GM19324 (cell line): ENCODE data around the gene SDCBP2.
"Not testable (repeated sequence)": the region's sequence is repeated elsewhere in the genome, so short reads cannot be mapped to it uniquely, and the experiment has no call there.

Experiments
- ATAC-seq: cut with Tn5 transposase; IDR thresholded peaks from one replicate; pipeline ENCODE4 v1.9.1; 2021; ENCODE audit warnings: mild to moderate bottlenecking, moderate library complexity; ENCODE audit not compliant: unreplicated experiment, low FRiP score

The SDCBP2 gene

DNA sequence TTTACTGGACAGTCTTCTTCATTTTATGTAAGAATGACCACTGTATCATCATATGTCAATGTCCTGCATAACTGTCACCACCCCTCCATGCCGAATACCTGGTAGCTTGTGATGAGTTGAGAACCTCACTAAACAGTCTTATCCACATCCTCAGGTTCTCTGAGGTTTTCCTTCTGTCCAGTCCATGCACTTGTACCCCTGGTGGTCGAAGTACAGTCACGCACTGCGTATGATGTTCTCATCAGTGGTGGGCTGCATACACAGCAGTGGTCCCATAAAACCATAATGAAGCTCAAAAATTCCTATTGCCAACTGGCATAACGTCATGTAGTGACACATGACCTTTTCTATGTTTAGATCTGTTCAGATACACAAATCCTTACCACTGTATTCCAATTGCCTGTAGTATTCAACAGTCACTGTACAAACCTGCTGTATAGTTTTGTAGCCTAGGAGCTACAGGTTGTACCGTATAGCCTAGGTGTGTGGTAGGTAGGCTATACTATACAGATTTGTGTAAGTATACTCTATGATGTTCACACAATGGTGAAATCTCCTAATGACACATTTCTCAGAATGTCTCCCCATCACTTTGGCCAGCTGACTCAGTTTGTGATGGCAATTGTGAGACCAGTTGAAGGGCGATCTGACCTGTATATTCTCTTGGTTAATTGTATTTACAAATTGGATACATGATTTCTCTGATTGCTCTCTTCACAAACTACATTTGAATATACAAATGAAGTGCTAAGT, 31.3 kb upstream of the SDCBP2 start:
- ATAC-seq = no peak

DNA sequence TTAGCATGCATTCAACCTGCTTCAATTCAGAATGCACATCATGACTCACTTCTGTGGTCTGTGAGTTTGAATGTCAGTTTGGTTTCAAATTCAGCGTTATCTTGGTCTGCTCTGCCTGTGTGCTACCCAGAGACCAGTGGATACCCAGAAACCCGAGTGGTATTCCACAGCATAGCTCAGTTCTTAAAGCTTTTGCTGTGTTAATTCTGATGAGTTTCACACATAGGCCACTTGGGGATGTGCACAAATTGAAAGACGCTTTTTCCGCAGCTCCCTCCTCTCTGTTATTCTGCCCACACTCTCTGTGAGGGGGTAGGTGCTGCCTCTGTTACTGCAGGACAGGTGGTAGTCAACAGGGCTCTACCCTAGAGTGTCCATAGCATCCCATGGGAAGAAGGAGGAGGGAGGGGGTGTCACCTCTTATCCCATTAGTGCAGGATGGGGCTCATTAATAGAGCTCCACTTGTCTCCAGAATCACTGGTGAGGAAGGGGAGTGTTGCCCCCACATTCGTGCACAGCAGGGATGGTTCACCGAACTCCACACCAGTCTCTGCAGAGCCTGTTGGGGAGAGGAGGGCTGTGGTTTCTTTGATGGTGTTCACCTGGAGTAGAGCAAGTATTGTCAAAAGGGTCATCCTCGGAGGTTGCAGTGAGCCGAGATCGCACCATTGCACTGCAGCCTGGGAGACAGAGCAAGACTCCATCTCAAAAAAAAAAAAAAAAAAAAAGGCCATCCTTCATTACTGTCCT, 29.2 kb upstream of the SDCBP2 start:
- no peak for ATAC-seq

DNA sequence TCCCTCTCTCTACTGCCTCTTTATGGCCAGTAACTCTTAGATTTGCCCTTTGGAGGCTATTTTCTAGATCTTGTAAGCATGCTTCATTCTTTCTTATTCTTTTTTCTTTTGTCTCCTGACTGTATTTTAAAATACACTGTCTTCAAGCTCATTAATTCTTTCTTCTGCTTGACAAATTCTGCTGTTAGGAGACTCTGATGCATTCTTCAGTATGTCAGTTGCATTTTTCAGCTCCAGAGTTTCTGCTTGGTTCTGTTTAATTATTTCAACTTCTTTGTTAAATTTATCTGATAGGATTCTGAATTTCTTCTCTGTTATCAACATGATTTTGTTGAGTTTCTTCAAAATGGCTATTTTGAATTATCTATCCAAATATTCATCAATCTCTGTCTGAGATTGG, 25.0 kb upstream of the SDCBP2 start:
- no peak for ATAC-seq

DNA sequence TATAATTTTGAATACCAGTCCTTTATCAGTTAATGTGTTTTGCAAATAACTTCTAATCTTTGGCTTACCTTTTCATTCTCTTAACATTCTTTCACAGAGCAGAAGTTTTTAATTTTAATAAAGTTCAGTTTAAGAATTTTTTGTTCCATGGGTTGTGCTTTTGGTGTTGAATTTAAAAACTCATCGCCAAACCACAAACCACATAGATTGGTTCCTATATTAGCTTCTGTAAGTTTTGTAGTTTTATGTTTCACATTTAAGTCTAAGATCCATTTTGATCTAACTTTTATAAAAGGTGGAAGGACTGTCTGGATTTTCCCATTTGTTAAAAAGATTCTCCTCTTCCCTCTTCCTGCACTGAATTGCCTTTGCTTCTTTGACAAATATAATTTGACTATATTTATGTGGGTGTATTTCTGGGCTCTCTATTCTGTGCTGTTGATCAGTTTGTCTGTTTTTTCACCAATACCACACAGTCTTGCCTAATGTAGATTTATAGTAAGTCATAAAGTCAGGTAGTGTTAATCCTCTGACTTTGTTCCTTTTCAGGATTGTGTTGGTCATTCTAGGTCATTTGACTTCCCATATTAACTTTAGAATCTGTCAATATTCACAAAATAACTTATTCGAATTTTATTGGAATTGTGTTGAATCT, 17.5 kb upstream of the SDCBP2 start:
- ATAC-seq = no peak

DNA sequence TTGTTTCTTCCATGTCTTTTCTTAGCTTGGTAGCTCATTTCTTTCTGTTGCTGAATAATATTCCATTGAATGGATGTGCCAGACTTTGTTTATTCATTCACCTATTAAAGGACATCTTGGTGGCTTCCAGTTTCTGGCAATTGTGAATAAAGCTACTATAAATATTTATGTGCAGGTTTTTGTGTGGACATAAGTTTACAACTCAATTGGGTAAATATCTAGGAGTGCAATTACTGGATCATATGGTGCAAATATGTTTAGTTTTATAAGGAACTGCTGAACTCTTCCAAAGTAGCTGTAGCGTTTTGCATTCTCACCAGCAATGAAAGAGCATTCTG, 16.8 kb upstream of the SDCBP2 start:
- ATAC-seq = no peak

DNA sequence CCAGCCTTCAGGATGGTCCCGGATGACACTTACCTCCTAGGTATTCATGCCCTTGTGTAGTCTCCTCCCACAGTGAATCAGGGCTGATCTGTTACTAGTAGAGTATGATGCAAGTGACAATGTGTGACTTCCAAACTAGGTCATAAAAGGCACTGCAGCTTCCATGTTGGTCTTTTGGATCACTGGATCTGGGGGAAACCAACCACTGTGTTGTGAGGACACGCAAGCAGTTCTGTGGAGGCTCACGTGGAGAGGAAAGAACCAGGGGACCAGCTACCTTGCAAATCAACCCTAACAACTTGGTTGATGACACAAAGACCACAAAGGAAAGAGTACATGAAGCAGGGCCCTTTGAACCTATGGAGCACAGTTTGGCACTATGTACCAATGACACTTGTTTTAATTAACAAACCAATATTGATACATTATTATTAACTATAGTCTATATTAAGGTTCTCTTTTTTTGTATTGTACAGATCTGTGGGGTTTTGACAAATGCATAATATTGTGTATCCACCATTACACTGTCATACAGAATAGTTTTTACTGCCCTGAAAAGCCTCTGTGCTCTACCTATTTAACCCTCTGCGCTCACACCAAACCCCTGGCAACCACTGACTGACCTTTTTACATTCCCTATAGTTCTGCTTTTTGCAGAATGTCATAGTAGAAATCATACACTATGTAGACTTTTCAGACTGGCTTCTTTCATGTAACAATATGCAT, 16.3 kb upstream of the SDCBP2 start:
- no peak for ATAC-seq

DNA sequence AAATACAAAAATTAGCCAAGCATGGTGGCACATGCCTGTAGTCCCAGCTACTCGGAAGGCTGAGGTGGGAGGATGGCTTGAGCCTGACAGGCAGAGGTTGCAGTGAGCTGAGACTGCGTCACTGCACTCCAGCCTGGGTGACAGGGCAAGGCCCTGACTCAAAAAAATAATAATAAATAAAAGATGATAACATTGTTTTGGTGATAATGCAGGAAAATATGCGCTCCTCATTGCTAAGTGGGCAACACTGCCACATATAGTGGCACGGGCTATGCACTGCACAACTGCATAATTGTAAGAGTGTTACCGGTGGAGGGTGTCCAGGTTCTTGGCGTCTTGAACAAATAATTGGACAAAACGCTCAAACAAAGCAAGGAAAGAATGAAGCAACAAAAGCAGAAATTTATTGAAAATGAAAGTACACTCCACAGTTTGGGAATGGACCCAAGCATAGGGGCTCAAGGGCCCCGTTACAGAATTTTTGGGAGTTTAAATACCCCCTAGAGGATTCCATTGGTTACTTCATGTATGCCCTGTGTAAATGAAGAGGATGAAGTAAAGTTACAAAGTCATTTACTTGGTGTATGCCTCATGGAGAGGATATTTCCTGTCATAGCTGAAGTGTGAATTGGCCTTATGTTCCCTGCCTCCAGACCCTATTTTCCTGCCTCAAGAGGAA, 14.6 kb upstream of the SDCBP2 start:
- not testable (repeated sequence) for ATAC-seq

DNA sequence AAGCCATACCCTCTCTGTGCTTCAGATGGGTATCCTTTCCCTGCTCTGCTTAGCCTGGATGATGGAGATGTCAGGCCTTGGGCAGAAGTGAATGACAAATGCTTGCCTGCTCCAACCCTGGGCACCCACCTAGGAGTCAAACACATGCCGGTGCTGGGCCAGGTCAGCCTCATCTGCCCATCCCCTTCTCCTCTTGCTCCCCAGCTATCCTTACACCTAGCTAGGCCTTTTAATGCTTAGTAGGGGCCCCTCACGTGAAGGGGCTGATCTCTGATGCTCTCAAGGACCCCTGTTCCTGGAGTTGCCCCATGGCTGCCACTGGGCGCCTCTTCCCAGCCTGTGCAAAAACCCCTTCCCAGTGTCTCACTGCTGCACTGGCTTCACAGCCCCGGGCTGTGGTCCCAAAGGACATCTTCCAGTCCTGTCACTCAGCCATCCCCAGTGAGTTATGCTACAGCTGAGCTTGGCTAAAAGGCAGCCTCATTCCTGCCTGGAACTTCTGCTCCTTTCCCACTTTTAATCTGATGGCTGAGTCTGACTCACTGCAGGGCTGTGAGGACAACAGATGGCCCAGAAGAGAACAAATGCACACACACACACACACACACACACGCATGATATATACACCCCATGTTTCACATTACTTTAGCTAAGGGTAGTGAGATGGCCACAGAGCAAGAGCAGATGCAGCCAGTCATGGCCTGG, 12.8 kb upstream of the SDCBP2 start:
- ATAC-seq = no peak

DNA sequence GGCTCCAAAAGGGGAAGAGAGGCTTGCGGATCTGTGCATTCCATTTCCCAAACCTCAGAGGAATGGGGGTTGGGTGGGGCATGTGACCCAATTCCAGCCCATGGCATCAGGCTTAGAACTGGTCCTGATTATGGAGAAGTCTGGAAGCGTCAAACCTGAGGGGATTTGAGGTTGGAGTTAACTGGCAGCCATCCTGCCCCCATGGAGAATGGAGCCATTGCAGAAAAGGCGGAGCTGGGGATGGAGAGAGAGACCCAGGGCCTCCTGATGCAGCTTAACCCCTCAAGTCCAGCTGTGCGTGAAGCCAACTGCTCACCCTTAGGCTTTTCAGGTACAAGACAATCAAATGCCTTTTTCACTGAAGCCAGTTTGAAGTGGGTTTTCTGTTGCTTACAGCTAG, 9.9 kb upstream of the SDCBP2 start:
- no peak for ATAC-seq

DNA sequence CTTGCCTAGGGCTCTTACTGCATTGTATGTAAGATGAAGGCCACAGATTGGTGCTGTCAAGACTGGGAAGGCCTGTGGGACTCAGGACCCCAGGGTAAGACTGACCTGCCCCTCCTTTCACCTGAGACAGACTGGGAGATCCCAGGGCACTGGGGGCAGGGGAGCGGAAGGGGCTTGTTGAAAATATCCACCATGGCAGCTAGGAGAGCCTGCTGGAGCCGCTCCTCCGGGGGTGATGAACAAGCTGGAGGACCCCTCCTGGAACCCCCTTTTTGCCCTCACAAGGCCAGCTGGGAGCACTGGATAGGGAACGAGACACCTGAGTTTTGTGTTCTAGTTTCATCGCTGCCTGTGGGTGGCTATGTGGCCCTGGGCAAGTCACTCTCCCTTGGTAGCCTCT, 9.2 kb upstream of the SDCBP2 start:
- no peak for ATAC-seq

DNA sequence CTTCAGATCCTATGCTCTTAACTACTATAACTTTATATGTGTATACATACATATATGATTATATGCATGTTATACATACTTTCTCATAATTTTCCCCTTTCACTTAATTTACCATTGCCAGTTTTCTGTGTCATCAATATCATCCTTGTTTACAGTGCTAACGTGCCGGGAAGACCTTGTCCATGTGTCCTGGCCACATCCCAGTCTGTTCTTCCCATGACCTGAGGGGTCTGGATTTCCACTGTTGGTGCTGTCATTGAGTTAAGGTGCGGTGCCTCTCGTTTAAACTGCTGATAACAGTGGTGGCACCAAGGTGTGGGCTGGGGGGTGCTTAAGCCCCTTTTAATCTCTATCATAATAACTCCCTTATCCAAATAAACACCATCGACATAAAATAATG, 8.5 kb upstream of the SDCBP2 start:
- no peak for ATAC-seq

DNA sequence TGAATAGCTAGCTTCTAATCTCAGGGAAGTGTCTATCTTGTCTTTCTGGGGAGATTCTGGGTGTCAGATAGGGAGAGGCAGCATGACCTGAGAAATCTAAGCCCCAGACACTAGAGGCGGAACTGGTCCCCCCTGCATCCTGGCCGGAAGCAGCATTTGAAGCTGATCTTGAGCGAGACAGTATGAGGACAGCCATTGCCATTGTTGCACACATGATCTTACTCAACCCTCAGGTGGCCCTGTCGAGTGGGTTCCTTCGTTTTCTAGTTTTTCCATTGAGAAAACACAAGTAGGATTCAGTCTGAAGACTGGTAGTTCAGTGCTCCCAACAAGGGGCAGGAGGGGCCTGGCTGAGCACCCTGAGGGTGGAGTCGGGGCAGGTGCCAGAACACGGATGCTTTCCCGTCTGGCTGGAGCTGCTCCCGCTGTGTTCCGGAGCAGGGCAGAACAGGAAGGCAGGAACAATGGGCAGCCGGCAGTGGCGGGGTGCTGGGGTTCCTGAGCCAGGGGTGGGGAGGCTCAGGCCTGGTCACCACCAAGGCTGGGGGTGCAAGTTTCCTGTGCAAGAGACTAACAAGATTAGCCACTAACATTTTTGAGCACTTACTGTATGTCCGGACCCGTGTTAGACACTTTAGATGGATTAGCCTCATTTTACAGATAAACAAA, 7.9 kb upstream of the SDCBP2 start:
- no peak for ATAC-seq

DNA sequence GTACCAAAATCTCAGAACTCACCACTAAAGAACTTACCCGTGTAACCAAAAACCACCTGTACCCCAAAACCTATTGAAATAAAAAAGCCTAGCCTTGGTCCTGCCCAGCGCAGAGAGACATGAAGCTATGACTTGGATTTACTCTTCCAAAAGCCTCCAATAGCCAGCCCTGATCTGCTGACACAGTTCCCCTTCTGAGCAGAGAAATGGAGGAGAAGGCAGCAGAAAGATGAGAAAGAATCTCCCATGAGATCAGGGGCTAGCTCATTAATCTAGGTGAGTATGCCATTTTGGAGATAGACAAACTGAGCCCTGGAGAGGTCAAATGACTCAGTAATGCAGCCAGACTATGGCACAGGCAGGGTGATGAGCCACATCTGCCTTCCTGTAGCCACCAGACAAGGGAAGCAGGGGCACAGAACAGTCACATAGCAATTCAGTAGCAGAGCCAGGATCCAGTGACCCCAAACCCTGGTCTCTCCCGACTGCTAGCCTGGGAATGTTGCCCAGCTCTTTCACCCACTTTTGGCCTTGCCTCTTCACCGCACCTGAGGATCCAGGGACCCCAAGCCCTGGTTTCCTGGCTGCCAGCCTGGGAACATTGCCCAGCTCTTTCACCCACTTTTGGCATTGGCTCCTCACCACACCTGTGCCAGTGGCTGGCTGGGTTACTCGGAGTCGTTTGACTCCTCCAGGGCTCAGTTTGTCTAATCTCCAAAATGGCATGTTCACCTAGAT, 7.2 kb upstream of the SDCBP2 start:
- no peak for ATAC-seq

DNA sequence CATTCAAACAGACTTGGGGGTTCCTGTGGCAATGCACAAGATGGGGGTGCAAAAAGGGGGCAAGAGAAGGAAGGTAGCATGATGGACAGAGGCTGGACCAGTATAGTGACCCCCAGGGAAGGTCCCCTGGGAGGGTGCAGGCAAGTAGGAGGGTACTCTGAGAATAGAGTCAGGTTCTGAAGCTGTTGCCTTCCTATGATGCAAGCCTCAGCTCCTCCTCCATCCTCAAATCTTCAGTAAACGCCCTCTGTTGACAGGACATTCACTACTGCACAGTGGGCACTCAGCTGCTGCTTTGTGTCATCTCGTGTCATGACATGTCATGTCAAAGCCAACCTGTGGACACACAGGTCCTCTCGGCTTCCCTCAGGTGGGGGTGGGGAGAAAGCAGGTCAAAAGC, 5.8 kb upstream of the SDCBP2 start:
- no peak for ATAC-seq

DNA sequence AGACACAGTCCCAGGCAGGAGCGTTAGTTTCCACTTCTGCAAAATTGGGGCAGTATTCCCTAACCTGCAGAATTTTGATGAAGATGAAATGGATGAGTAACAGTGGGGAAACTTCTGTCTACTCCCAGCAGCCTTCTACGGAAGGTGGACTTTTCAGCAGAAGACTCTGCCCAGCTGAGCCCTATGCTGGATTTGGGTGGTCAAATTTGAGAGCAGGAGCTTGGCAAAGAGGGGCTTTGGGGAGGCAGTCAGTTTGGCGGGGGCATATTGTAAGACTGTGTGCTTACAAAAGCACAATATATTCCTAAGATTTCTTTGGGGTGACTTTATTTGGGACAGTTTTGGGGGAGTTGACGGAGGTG, 5.4 kb upstream of the SDCBP2 start:
- no peak for ATAC-seq

DNA sequence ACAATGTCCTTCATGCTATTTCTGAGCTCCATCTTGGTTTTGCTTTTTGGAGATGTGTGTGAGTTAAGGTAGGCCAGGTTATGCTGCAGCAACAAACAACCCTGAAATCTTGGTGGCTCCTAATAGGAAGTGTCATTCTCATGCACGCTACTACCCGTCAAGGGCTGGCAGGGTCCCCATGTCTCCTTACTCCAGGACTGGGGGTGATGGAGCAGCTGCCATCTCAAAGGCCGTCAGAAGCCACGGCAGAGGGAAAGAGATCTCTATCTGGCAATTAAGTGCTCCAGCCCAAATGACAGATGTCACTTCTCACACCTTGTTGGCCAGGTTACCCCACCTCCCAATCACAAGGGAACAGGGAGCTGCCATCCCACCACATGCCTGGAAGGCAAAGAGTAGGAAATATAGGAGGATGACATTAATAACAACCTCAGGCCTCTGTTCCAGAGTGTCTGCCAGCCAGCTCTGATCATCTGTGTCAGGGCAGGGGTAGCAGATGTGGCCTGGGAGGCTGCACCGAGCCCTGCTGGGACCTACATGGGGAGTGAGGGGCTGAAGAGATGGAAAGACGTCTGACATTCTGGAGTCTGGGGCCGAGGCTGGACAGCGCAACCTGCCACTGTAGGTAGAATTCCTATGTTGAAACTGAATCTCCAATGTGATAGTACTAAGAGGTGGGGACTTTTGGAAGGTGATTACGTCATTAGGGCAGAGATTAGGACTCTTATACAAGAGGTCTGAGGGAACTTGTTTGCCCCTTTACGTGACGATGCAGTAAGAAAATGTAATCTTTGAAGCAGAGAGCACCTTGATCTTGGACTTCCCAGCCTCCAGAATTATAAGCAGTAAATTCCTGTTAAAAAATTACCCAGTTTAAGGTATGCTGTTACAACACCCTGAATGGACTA, 4.8 kb upstream of the SDCBP2 start:
- no peak for ATAC-seq

DNA sequence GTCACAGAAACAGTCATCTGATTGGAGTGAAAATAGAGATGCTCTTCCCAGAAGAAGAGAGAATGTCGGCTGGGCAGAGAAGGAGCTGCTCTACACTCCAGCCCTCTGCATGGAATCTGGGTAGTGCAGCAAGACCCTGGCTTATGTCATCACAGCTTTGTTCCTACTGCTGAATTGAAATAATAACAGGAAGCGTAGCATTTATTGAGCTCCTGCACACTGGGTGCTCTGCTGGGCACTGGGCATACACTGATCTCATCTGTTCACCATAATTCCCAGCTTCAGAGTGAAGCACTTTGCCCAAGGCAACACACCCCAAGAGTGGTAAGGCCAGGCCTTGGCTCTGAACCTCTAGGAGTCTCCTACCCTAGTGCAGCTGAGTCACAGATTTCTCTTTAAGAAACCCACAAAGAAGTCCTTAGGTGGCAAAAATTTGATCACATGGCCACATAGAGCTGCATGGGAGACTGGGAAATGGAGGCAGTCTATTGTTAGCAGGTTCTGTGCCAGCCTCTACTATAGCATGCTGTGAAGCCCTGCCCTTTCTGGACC, 3.9 kb upstream of the SDCBP2 start:
- ATAC-seq = no peak
